GM23338 (cell line): Measurements from ENCODE around the gene KPTN. TPM values are rescaled to one million over a fixed set of nuclear protein-coding genes. Genes with fewer than 3 reads are reported as not detected.

ENCODE experiments used
- CREB1 ChIP-seq: fragments of 250-450 bp; sonication (Bioruptor Pico); IDR thresholded peaks from 2 replicates; pipeline ENCODE4 v1.5.0; 2020; ENCODE audit warnings: low read depth, mild to moderate bottlenecking, moderate library complexity
- ETS1 ChIP-seq: IDR thresholded peaks from 2 replicates; pipeline ENCODE4 v1.6.1; 2016; ENCODE audit warnings: antibody characterized with exemption
- EZH2 ChIP-seq: fragments of 200-600 bp; sonication (generic); IDR thresholded peaks from one replicate; pipeline ENCODE4 v1.8.0; 2017; ENCODE audit warnings: antibody characterized with exemption, mild to moderate bottlenecking, low read depth; ENCODE audit not compliant: unreplicated experiment
- EZH2phosphoT487 ChIP-seq: fragments of 200-600 bp; sonication (generic); IDR thresholded peaks from one replicate; pipeline ENCODE4 v1.8.1; 2018; ENCODE audit warnings: antibody characterized with exemption; ENCODE audit not compliant: unreplicated experiment
- POLR2AphosphoS5 ChIP-seq: IDR thresholded peaks from 2 replicates; pipeline ENCODE4 v1.6.1; 2016; ENCODE audit warnings: antibody characterized with exemption, low read depth
- REST ChIP-seq: IDR thresholded peaks from one replicate; pipeline ENCODE4 v1.6.1; 2018; ENCODE audit warnings: antibody characterized with exemption; ENCODE audit not compliant: unreplicated experiment
- STAT1 ChIP-seq: IDR thresholded peaks from one replicate; pipeline ENCODE4 v1.6.1; 2016; ENCODE audit warnings: antibody characterized with exemption; ENCODE audit not compliant: unreplicated experiment
- ZNF114 ChIP-seq: fragments of 250-450 bp; sonication (Bioruptor Pico); IDR thresholded peaks from 2 replicates; pipeline ENCODE4 v1.5.0; 2020; ENCODE audit warnings: mild to moderate bottlenecking, moderate library complexity
- ZNF331 ChIP-seq: fragments of 250-450 bp; sonication (Bioruptor Pico); IDR thresholded peaks from 2 replicates; pipeline ENCODE4 v1.5.0; 2020; ENCODE audit warnings: low read depth, mild to moderate bottlenecking, moderate library complexity
- ZNF462 ChIP-seq: fragments of 250-450 bp; sonication (Bioruptor Pico); IDR thresholded peaks from 2 replicates; pipeline ENCODE4 v1.5.0; 2020; ENCODE audit warnings: mild to moderate bottlenecking, moderate library complexity
- polyA plus RNA-seq: library from polyadenylated mRNA; unstranded; fragments of >200 nt; fragmentation: Nextera tagmentation; extraction: Ambion mirVana; gene quantifications from 2 replicates; pipeline ENCODE4 v1.2.1, GENCODE V29; 2016
- total RNA-seq: library from RNA; depleted of rRNA; stranded (reverse); fragments of >200 nt; shearing (Covaris generic); gene quantifications from 2 replicates; pipeline ENCODE4 v1.2.3, GENCODE V29; 2014

The KPTN gene
- total and polyA plus RNA-seq, 2 experiments from 2014 or later = 19.8 to 26.2 TPM

DNA sequence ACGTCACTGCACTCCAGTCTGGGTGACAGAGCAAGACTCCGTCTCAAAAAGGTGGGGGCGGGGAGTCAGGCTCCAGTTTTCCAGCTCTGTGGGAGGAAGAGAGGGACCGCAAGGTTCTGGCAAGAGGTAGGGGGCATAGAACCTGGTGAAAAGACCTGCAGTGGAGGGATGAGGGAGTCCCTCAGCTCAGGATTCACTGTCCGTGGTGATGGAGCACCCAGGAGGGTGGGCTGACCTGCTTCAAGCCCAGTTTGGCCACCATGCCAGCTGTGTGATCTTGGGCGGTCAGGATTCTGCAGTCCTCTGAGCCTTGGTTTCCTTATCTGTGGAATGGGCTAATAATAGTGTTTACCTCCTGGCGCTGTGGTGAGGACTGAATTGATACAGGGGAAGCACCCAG is 33.5 kb downstream of the KPTN start (continued):
- TF ChIP-seq ZNF462 (CRISPR knock-in tag) (no peak), STAT1 (no peak), REST (no peak), POLR2AphosphoS5 (no peak), EZH2phosphoT487 (no peak), ZNF331 (no peak), EZH2 (no peak), ETS1 (no peak), ZNF114 (CRISPR knock-in tag) (no peak), CREB1 (CRISPR knock-in tag) (no peak)
